MM.1S (cell line): ENCODE measurements around the gene SCUBE1.

ENCODE experiments used
- DNase-seq: peaks from one replicate; pipeline ENCODE4 v3.0.0-alpha.2; 2015
- H2AFZ ChIP-seq: fragments of 300-600 bp; sonication (generic); 2 replicates; pipeline ENCODE4 v1.6.0; 2016; ENCODE audit warnings: antibody characterized with exemption, low read length
- H3F3A ChIP-seq: fragments of 300-600 bp; sonication (generic); 2 replicates; pipeline ENCODE4 v1.6.1; 2016; ENCODE audit warnings: mild to moderate bottlenecking, antibody characterized with exemption, low read length, moderate library complexity, mixed read lengths; ENCODE audit not compliant: insufficient read depth
- H3K27ac ChIP-seq: fragments of 300-600 bp; sonication (generic); 2 replicates; pipeline ENCODE4 v1.5.1; 2016; ENCODE audit warnings: mild to moderate bottlenecking, low read length
- H3K27me3 ChIP-seq: fragments of 300-600 bp; sonication (generic); replicated peaks from 2 replicates; pipeline ENCODE4 v1.6.0; 2016; ENCODE audit warnings: low read length; ENCODE audit not compliant: insufficient read depth
- H3K36me3 ChIP-seq: fragments of 300-600 bp; sonication (generic); replicated peaks from 2 replicates; pipeline ENCODE4 v1.6.1; 2016; ENCODE audit warnings: mild to moderate bottlenecking, low read length, mixed read lengths; ENCODE audit not compliant: insufficient read depth
- H3K4me1 ChIP-seq: fragments of 300-600 bp; sonication (generic); 2 replicates; pipeline ENCODE4 v1.6.1; 2016; ENCODE audit warnings: low read length, mixed read lengths
- H3K4me2 ChIP-seq: fragments of 300-600 bp; sonication (generic); 2 replicates; pipeline ENCODE4 v1.6.0; 2016; ENCODE audit warnings: low read depth, low read length
- H3K4me3 ChIP-seq: fragments of 300-600 bp; sonication (generic); 2 replicates; pipeline ENCODE4 v1.5.1; 2016; ENCODE audit warnings: low read length, mixed read lengths
- H3K79me2 ChIP-seq: fragments of 300-600 bp; sonication (generic); 2 replicates; pipeline ENCODE4 v1.6.1; 2016; ENCODE audit warnings: mixed run types, low read length, mixed read lengths
- H3K9ac ChIP-seq: fragments of 300-600 bp; sonication (generic); 2 replicates; pipeline ENCODE4 v1.6.1; 2016; ENCODE audit warnings: low read length, mixed read lengths
- H3K9me2 ChIP-seq: fragments of 300-600 bp; sonication (generic); replicated peaks from 2 replicates; pipeline ENCODE4 v1.6.1; 2016; ENCODE audit warnings: mild to moderate bottlenecking, low read length, mixed read lengths; ENCODE audit not compliant: insufficient read depth
- H3K9me3 ChIP-seq: fragments of 300-600 bp; sonication (generic); replicated peaks from 2 replicates; pipeline ENCODE4 v1.6.1; 2016; ENCODE audit warnings: mild to moderate bottlenecking, low read length, mixed read lengths; ENCODE audit not compliant: insufficient read depth
- H4K20me1 ChIP-seq: fragments of 300-600 bp; sonication (generic); 2 replicates; pipeline ENCODE4 v1.6.1; 2016; ENCODE audit warnings: mild to moderate bottlenecking, low read length, moderate library complexity, mixed read lengths; ENCODE audit not compliant: insufficient read depth
- CTCF ChIP-seq: fragments of 300-600 bp; sonication (generic); IDR thresholded peaks from 2 replicates; pipeline ENCODE4 v1.5.1; 2016; ENCODE audit warnings: antibody characterized with exemption, low read length, mixed read lengths
- EZH2 ChIP-seq: fragments of 300-600 bp; sonication (generic); optimal IDR thresholded peaks from 2 replicates; pipeline ENCODE3; 2017; ENCODE audit warnings: low read depth, mild to moderate bottlenecking, antibody characterized with exemption, low read length, mixed read lengths
- EZH2phosphoT487 ChIP-seq: fragments of 300-600 bp; sonication (generic); IDR thresholded peaks from 2 replicates; pipeline ENCODE4 v1.6.1; 2018; ENCODE audit warnings: antibody characterized with exemption, low read length

SCUBE1 gene

DNA sequence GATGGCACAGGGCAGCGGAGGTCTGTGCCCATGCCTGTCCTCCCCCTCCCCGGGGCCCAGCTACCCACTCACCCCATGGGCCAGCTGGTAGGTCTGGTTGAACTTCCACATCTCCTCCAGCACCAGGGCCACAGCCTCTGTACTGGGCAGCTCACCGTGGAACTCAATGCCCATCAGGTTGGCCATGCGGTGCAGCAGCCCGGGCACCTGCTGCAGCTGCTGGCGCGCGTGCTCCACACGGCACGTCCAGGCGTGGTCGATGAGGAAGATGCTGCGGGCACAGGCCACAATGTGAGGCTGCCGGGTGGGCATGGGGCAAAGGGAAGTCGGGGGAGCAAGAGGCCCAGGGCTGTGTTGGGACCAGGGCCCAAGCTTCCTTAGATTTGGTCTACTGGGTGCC, 162.5 kb downstream of the SCUBE1 start:
- H3K9me2 ChIP-seq, result no peaks in the 10 kb centered on the region
- no peak overlapping the region for H3K9ac ChIP-seq
- no peak overlapping the region for H3K4me3 ChIP-seq
- TF ChIP-seq CTCF, result no peak
- no peak for TF ChIP-seq EZH2
- TF ChIP-seq EZH2phosphoT487, result no peak
- peaks cover 33% of the 10 kb centered on the region for H3K79me2 ChIP-seq
- H3K9me3 ChIP-seq, result no peaks in the 10 kb centered on the region
- no peaks in the 10 kb centered on the region for H3F3A ChIP-seq
- no peaks in the 10 kb centered on the region for H3K27me3 ChIP-seq
- no peak overlapping the region for H2AFZ ChIP-seq
- H3K4me1 ChIP-seq, result peaks cover 5% of the 10 kb centered on the region
- peaks cover 9% of the 10 kb centered on the region for H3K36me3 ChIP-seq
- DNase-seq, result no peak
- no peak overlapping the region for H3K27ac ChIP-seq
- no peaks in the 10 kb centered on the region for H4K20me1 ChIP-seq
- no peak overlapping the region for H3K4me2 ChIP-seq

GRCh38 chr22:43179911-43180195, 163.3 kb downstream of the SCUBE1 start:
- peaks cover 28% of the 10 kb centered on the region for H3K79me2 ChIP-seq
- TF ChIP-seq EZH2 (no peak), CTCF (no peak), EZH2phosphoT487 (no peak)
- H4K20me1 ChIP-seq, result no peaks in the 10 kb centered on the region
- no peaks in the 10 kb centered on the region for H3K9me3 ChIP-seq
- no peaks in the 10 kb centered on the region for H3K4me1 ChIP-seq
- H3K36me3 ChIP-seq, result peaks cover 9% of the 10 kb centered on the region
- no peak overlapping the region for H3K9ac ChIP-seq
- no peaks in the 10 kb centered on the region for H3K27me3 ChIP-seq
- no peak overlapping the region for H3K27ac ChIP-seq
- H3F3A ChIP-seq, result no peaks in the 10 kb centered on the region
- H2AFZ ChIP-seq, result no peak overlapping the region
- no peak overlapping the region for H3K4me3 ChIP-seq
- DNase-seq, result no peak
- H3K4me2 ChIP-seq, result no peak overlapping the region
- H3K9me2 ChIP-seq, result no peaks in the 10 kb centered on the region

GRCh38 chr22:43179146-43179910, 163.8 kb downstream of the SCUBE1 start:
- TF ChIP-seq CTCF (no peak), EZH2 (no peak), EZH2phosphoT487 (no peak)
- H4K20me1 ChIP-seq, result no peaks in the 10 kb centered on the region
- peaks cover 9% of the 10 kb centered on the region for H3K36me3 ChIP-seq
- no peak for DNase-seq
- H3K9me2 ChIP-seq, result no peaks in the 10 kb centered on the region
- no peak overlapping the region for H3K4me2 ChIP-seq
- no peaks in the 10 kb centered on the region for H3K9me3 ChIP-seq
- H3F3A ChIP-seq, result no peaks in the 10 kb centered on the region
- H3K4me1 ChIP-seq, result no peaks in the 10 kb centered on the region
- H3K79me2 ChIP-seq, result peaks cover 22% of the 10 kb centered on the region
- H3K27me3 ChIP-seq, result no peaks in the 10 kb centered on the region
- H3K9ac ChIP-seq, result no peak overlapping the region
- no peak overlapping the region for H2AFZ ChIP-seq
- no peak overlapping the region for H3K27ac ChIP-seq
- H3K4me3 ChIP-seq, result no peak overlapping the region
